ENCODE measurements around the gene JKAMP. TPM values are rescaled to one million over a fixed set of nuclear protein-coding genes. Genes with fewer than 3 reads are reported as not detected.

JKAMP gene
- total and polyA plus RNA-seq, 2 of the 8 experiments (the other 6 are each of a cell fraction or from before 2014, with no cell fraction given): 34.9 to 182 TPM

DNA sequence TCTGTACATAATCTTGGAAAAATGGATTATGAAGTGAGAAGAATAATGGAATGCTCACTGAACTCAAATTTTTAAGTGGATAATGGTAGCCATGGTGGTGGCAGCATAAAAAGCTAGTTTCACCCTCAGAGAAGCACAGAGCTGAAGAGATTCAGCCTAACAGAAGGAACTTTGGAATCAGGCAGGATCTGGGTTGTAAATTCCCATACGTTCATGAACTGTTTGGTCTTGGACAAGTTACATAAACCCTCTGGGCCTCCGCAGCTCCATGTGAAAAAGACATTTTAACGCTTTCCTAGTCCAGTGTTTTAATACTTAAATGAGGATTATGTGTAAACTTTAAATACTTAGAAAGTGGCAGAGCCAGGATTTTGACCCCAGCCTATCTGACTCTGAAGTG lies 26.6 kb downstream of the JKAMP start:
- H2BK120ac ChIP-seq (replicated peaks; ENCODE audit: low read depth, low read length): no peak overlapping the region
- no peak overlapping the region for H2AK5ac ChIP-seq (ENCODE audit: low read depth, low read length)
- no peak overlapping the region for H3K18ac ChIP-seq (ENCODE audit: extremely low read depth, low read length)
- H3K23ac ChIP-seq (ENCODE audit: insufficient read length): no peak overlapping the region
- H3K23me2 ChIP-seq (ENCODE audit: low read depth, low read length): no peaks in the 10 kb centered on the region
- no peak overlapping the region for H2BK12ac ChIP-seq (ENCODE audit: low read depth, low read length)
- H3K14ac ChIP-seq (ENCODE audit: insufficient read length): no peak overlapping the region
- H3K79me2 ChIP-seq (ENCODE audit: control insufficient read depth in 1 of 2, insufficient read depth in 2 of 2, low read length in 2 of 2): no peaks in the 10 kb centered on the region
- no peak overlapping the region for H3K4me3 ChIP-seq (ENCODE audit: extremely low read depth in 1 of 4, insufficient read depth in 2 of 4, low read depth in 3 of 4, low read length in 4 of 4)
- no peaks in the 10 kb centered on the region for H3K36me3 ChIP-seq (ENCODE audit: control insufficient read depth in 2 of 4, insufficient read depth in 4 of 4, low read length in 3 of 4)
- H4K5ac ChIP-seq (ENCODE audit: insufficient read length, low read depth, low read length): no peak overlapping the region
- H4K8ac ChIP-seq (ENCODE audit: extremely low read depth, insufficient read depth, low read length): no peak overlapping the region
- H2BK20ac ChIP-seq (ENCODE audit: low read length): no peak overlapping the region
- H2BK5ac ChIP-seq (ENCODE audit: low read depth, low read length): no peak overlapping the region
- H4K91ac ChIP-seq (replicated peaks; ENCODE audit: insufficient read length, low read length): no peak overlapping the region
- DNase-seq (ENCODE audit: low read depth in 1 of 2, low spot score in 2 of 2): no peak
- FAIRE-seq: no peak
- H3K79me1 ChIP-seq (ENCODE audit: low read depth, low read length): no peaks in the 10 kb centered on the region
- H3K4ac ChIP-seq (replicated peaks; ENCODE audit: insufficient read length, low read depth, low read length): no peak overlapping the region
- H3K4me1 ChIP-seq (replicated peaks in 1 of 4; ENCODE audit: control insufficient read depth in 3 of 4, insufficient read depth in 4 of 4, low read length in 3 of 4): peaks cover 0 to 3% (median under 1%) of the 10 kb centered on the region in 4 experiments; a peak in 2 of 7 replicates
- no peaks in the 10 kb centered on the region for H3K27me3 ChIP-seq (replicated peaks in 1 of 4; ENCODE audit: control insufficient read depth in 3 of 4, extremely low read depth in 1 of 4, insufficient read depth in 3 of 4, low read length in 3 of 4)
- no peak overlapping the region for H3K56ac ChIP-seq (replicated peaks; ENCODE audit: insufficient read length, low read depth, low read length)
- ChIA-PET CTCF (ENCODE audit: partially characterized antibody) (interaction anchor here (0.6 to 14.6 kb wide), 12 partner anchors 7 to 387 kb away, joined by 3 to 462 read pairs (median 6); partner anchors contain the start of genes CCDC175, JKAMP and L3HYPDH), POLR2A (ENCODE audit: partially characterized antibody) (no interaction called here)
- no peak overlapping the region for H2BK15ac ChIP-seq (ENCODE audit: low read length)
- whole genome bisulfite sequencing, 2 experiments (ENCODE audit: extremely low coverage in 1 of 2, insufficient coverage in 1 of 2, insufficient read length in 1 of 2, insufficient replicate concordance in 2 of 2, low coverage in 1 of 2, low lambda C conversion rate in 2 of 2, missing lambda C conversion rate in 1 of 2): 81% methylated on average over 3 of the region's 3 CpGs; no CpG with 5 or more reads in 1 of the 2 experiments
- no peaks in the 10 kb centered on the region for H4K20me1 ChIP-seq (replicated peaks in 1 of 2; ENCODE audit: control insufficient read depth in 1 of 2, insufficient read depth in 2 of 2, low read length in 2 of 2)
- peaks cover 0 to 5% of the 10 kb centered on the region in 2 experiments; a peak in 1 of 4 replicates for H3K9me3 ChIP-seq (ENCODE audit: insufficient read depth in 2 of 2, low read depth in 1 of 2, low read length in 1 of 2)
- no peak overlapping the region for H3K9ac ChIP-seq (replicated peaks in 1 of 4; ENCODE audit: extremely low read depth in 1 of 4, low read depth in 3 of 4, low read length in 3 of 4)
- H3K27ac ChIP-seq (ENCODE audit: low read depth, low read length): no peak overlapping the region
- no peak overlapping the region for H2AFZ ChIP-seq (ENCODE audit: low read length)
- H3K4me2 ChIP-seq (ENCODE audit: insufficient read depth in 1 of 2, low read depth in 2 of 2, low read length in 2 of 2): no peak overlapping the region
- no peak for TF ChIP-seq CREB1 (IDR thresholded peaks at IDR 0.05)
- TF ChIP-seq SIRT6 (IDR thresholded peaks at IDR 0.05; ENCODE audit: low read length): no peak
- TF ChIP-seq RNF2 (IDR thresholded peaks at IDR 0.05; ENCODE audit: borderline replicate concordance, low read depth, low read length, missing control alignments, poor library complexity, severe bottlenecking): no peak
- no peak for TF ChIP-seq SRF (IDR thresholded peaks at IDR 0.05; ENCODE audit: low read depth, low read length)
- no peak for TF ChIP-seq KDM4A (IDR thresholded peaks at IDR 0.05; ENCODE audit: low read depth, low read length, severe bottlenecking)
- TF ChIP-seq ZNF274 (IDR thresholded peaks at IDR 0.05; ENCODE audit: borderline replicate concordance, extremely low read depth, low read length): no peak
- TF ChIP-seq RBBP5 (IDR thresholded peaks at IDR 0.05; ENCODE audit: borderline replicate concordance, low read depth, low read length): no peak
- no peak for TF ChIP-seq CHD2 (IDR thresholded peaks at IDR 0.05; ENCODE audit: low read length)
- TF ChIP-seq SIX5 (IDR thresholded peaks at IDR 0.05; ENCODE audit: low read depth, low read length): no peak
- no peak for TF ChIP-seq KDM5A (IDR thresholded peaks at IDR 0.05; ENCODE audit: low read length)
- no peak for TF ChIP-seq RXRA (IDR thresholded peaks at IDR 0.05; ENCODE audit: insufficient read depth, low read depth, low read length)
- TF ChIP-seq BACH1 (IDR thresholded peaks at IDR 0.05; ENCODE audit: low read length): no peak
- TF ChIP-seq JUN (IDR thresholded peaks at IDR 0.05; ENCODE audit: low read depth, low read length): no peak
- TF ChIP-seq MAFK (IDR thresholded peaks at IDR 0.05; ENCODE audit: low read depth, low read length): no peak
- TF ChIP-seq EZH2 (IDR thresholded peaks at IDR 0.05; ENCODE audit: low read depth, low read length, severe bottlenecking): no peak
- TF ChIP-seq CBX5 (IDR thresholded peaks at IDR 0.05; ENCODE audit: low read depth, low read length): no peak

Data from H1 (cell line).